Ovary (tissue), 9 donors: ENCODE data around the gene C4orf54. TPM values are rescaled to one million over a fixed set of nuclear protein-coding genes. Genes with fewer than 3 reads are reported as not detected.

Source experiments
- DNase-seq, 5 donors: peaks; one replicate each; pipeline ENCODE4 v3.0.0-alpha.2; 2019 to 2020
- H3K27ac ChIP-seq, 2 donors: fragments of 200-600 bp; one replicate each; pipeline versions ENCODE4 v1.5.1 to v1.8.0; 2019 to 2022
- H3K27me3 ChIP-seq: fragments of 200-600 bp; one replicate; pipeline ENCODE4 v1.8.0; 2022
- H3K36me3 ChIP-seq: fragments of 200-600 bp; sonication (generic); one replicate; pipeline ENCODE4 v1.5.1; 2019
- H3K4me1 ChIP-seq: one replicate; pipeline ENCODE4 v1.8.1; 2013; ENCODE audit warnings: mild to moderate bottlenecking, moderate library complexity; ENCODE audit not compliant: insufficient read depth
- H3K4me3 ChIP-seq: fragments of 200-600 bp; sonication (generic); one replicate; pipeline ENCODE4 v1.5.1; 2017
- H3K9me3 ChIP-seq, 2 donors: fragments of 200-600 bp in 1 of 2; sonication (generic) in 1 of 2; one replicate each; pipeline versions ENCODE4 v1.5.1 to v1.8.1; 2013 to 2019; ENCODE audit warnings: mild to moderate bottlenecking in 1 of 2, moderate library complexity in 1 of 2
- CTCF ChIP-seq, 3 donors: fragments of 450-650 bp in 2 of 3; fragments of 200-600 bp in 1 of 3; IDR thresholded peaks; one replicate each; pipeline versions ENCODE4 v1.5.1 to v1.8.0; 2016 to 2022; ENCODE audit warnings: antibody characterized with exemption in 3 of 3, mild to moderate bottlenecking in 1 of 3
- EP300 ChIP-seq: sonication (generic); formaldehyde crosslinking; IDR thresholded peaks from one replicate; pipeline ENCODE4 v1.6.1; 2017; ENCODE audit warnings: antibody characterized with exemption
- POLR2A ChIP-seq: fragments of 450-650 bp; IDR thresholded peaks from one replicate; pipeline ENCODE4 v1.6.1; 2017; ENCODE audit warnings: antibody characterized with exemption, mild to moderate bottlenecking, moderate library complexity
- WGBS, 3 donors: extraction: QIAGEN DNeasy Blood & Tissue Kit in 1 of 3; methylation state at CpG; one replicate each; pipeline versions ENCODE4 v1.1.5 to v1.1.7; 2013 to 2017; 5-methylcytosine and 5-hydroxymethylcytosine counted together
- intact Hi-C, 4 donors: fragments of 100-400 bp; cut with DNase I; formaldehyde crosslinking; loops; one replicate each; pipeline versions ENCODE4 v1.11.0 to v1.15.1; 2022 to 2023
- polyA plus RNA-seq, 2 donors: library from polyadenylated mRNA; stranded (reverse); fragments of 200-250 nt in 1 of 2; fragments of 350-450 nt in 1 of 2; fragmentation: Illumina TruSeq in 1 of 2; extraction: RNeasy Lipid Tissue Mini Kit (QIAGEN cat#74804) in 1 of 2; gene quantifications; one replicate each; pipeline ENCODE4 v1.2.3, GENCODE V29; 2013 to 2014
- total RNA-seq, 7 donors: library from RNA; depleted of rRNA in 2 of 7; stranded (reverse); fragments of >200 nt in 2 of 7; fragmentation: NEBNext Ultra II Directional in 3 of 7; extraction: Animal tissue kit (Norgen Biotek cat#: 25700) in 3 of 7; gene quantifications; one replicate each; pipeline versions ENCODE4 v1.1.0 to v1.2.4, GENCODE V29; 2016 to 2023
- donor health status: DM: no; HTN: no; CAD: no; lungs with moderate emphysema.
- donor health status: DM: no; HTN: no; CAD: no.
- donor health status: Bipolar disorder and iron deficiency.
- donor health status: DM: yes; HTN: yes; CAD: no.
- donor health status: DM: no; HTN: no; CAD: no.
- donor health status: DM: yes; HTN: yes; CAD: no.

The C4orf54 gene
- total and polyA plus RNA-seq, 9 donors = 0.05 to 0.15 (median 0.11) TPM; not detected in 2

GRCh38 chr4:99679976-99680375, 22.3 kb upstream of the C4orf54 start:
- Histone ChIP-seq H3K36me3 (no peaks in the 10 kb centered on the region), H3K9me3 (no peaks in the 10 kb centered on the region), H3K4me1 (peaks cover 5% of the 10 kb centered on the region), H3K27ac (peak overlapping the region in 1 of 2 donors; percentile 67), H3K4me3 (no peak overlapping the region), H3K27me3 (no peaks in the 10 kb centered on the region)
- intact Hi-C loops = no loop called here
- TF ChIP-seq POLR2A (no peak), EP300 (no peak), CTCF (IDR thresholded peaks at IDR 0.05) (no peak)
- WGBS, 3 donors = 79 to 88% (median 82%) methylated on average over 1 of the region's 1 CpG
- no peak for DNase-seq

- no peaks in the 10 kb centered on the region for H3K36me3 ChIP-seq
- DNase-seq = peak; percentile 45 to 73 (median 67)
- H3K27me3 ChIP-seq = no peaks in the 10 kb centered on the region
- no peak for TF ChIP-seq EP300
- no peak for TF ChIP-seq POLR2A
- TF ChIP-seq CTCF (IDR thresholded peaks at IDR 0.05) = peak in 2 of 3 donors; percentile 14 to 42
- WGBS, 3 donors = 3 to 10% (median 4%) methylated on average over 4 of the region's 4 CpGs
- H3K9me3 ChIP-seq = no peaks in the 10 kb centered on the region
- intact Hi-C loops = no loop called here
- peaks cover 5% of the 10 kb centered on the region for H3K4me1 ChIP-seq
- peak overlapping the region in 1 of 2 donors; percentile 67 for H3K27ac ChIP-seq
- no peak overlapping the region for H3K4me3 ChIP-seq
These were observed 21.6 kb upstream of the C4orf54 start for GRCh38 chr4:99679204-99679603.

GRCh38 chr4:99677161-99677560, 19.5 kb upstream of the C4orf54 start:
- WGBS, 3 donors = 89 to 100% (median 94%) methylated on average over 1 of the region's 1 CpG
- peaks cover 5% of the 10 kb centered on the region for H3K4me1 ChIP-seq
- no peaks in the 10 kb centered on the region for H3K9me3 ChIP-seq
- DNase-seq = no peak
- TF ChIP-seq EP300 (no peak), POLR2A (no peak), CTCF (IDR thresholded peaks at IDR 0.05) (no peak)
- H3K27ac ChIP-seq = peak overlapping the region in 1 of 2 donors; percentile 67
- intact Hi-C loops = no loop called here
- H3K27me3 ChIP-seq = no peaks in the 10 kb centered on the region
- H3K4me3 ChIP-seq = no peak overlapping the region
- H3K36me3 ChIP-seq = no peaks in the 10 kb centered on the region

GRCh38 chr4:99670409-99671073, 12.9 kb upstream of the C4orf54 start:
- no peaks in the 10 kb centered on the region for H3K36me3 ChIP-seq
- peak overlapping the region in 1 of 2 donors; percentile 64 for H3K27ac ChIP-seq
- no peak overlapping the region for H3K4me3 ChIP-seq
- TF ChIP-seq CTCF (IDR thresholded peaks at IDR 0.05) = no peak
- TF ChIP-seq EP300 = no peak
- no peak for TF ChIP-seq POLR2A
- no peaks in the 10 kb centered on the region for H3K9me3 ChIP-seq
- H3K27me3 ChIP-seq = no peaks in the 10 kb centered on the region
- intact Hi-C loops = no loop called here
- DNase-seq = no peak
- 39 to 49% (median 46%) methylated on average over 5 of the region's 5 CpGs for WGBS, 3 donors
- peaks cover 14% of the 10 kb centered on the region for H3K4me1 ChIP-seq
